Activated CD8-positive, alpha-beta T cell treated with anti-CD3 and anti-CD28 coated beads for 36 hours (primary cell): ENCODE data around the gene QSOX2. TPM values are rescaled to one million over a fixed set of nuclear protein-coding genes. Genes with fewer than 3 reads are reported as not detected.

Source experiments
- ATAC-seq: fragments of 200-7000 bp; cut with Tn5 transposase; one replicate; pipeline ENCODE4 v1.10.0; 2021; ENCODE audit warnings: mild to moderate bottlenecking, moderate library complexity
- CTCF ChIA-PET: fragments of 350-600 bp; sonication (Branson Sonifier 250); formaldehyde crosslinking; loops from one replicate; lab custom pipeline; 2021; ENCODE audit warnings: antibody characterized with exemption; lab: Charles Lee
- POLR2A ChIA-PET: fragments of 350-600 bp; sonication (Branson Sonifier 250); formaldehyde crosslinking; loops from one replicate; lab custom pipeline; 2021; ENCODE audit warnings: antibody characterized with exemption; lab: Charles Lee
- DNase-seq: peaks from one replicate; pipeline ENCODE4 v3.0.0-alpha.2; 2020
- H3K27ac Mint-ChIP-seq: one replicate; pipeline ENCODE4 v1.8.0; 2021; ENCODE audit warnings: mild to moderate bottlenecking, mixed read lengths
- H3K27me3 Mint-ChIP-seq: one replicate; pipeline ENCODE4 v1.8.0; 2021; ENCODE audit warnings: mixed read lengths
- H3K36me3 Mint-ChIP-seq: one replicate; pipeline ENCODE4 v1.8.0; 2021; ENCODE audit warnings: low read depth, mixed read lengths
- H3K4me1 Mint-ChIP-seq: one replicate; pipeline ENCODE4 v1.8.0; 2021; ENCODE audit warnings: low read depth, mixed read lengths
- H3K4me3 Mint-ChIP-seq: one replicate; pipeline ENCODE4 v1.8.0; 2021; ENCODE audit warnings: mild to moderate bottlenecking, moderate library complexity, mixed read lengths
- H3K9me3 Mint-ChIP-seq: one replicate; pipeline ENCODE4 v1.8.0; 2021; ENCODE audit warnings: mixed read lengths
- intact Hi-C: fragments of 100-400 bp; cut with micrococcal nuclease; formaldehyde crosslinking; loops from one replicate; pipeline ENCODE4 v1.10.0; 2022
- total RNA-seq, 2 experiments: library from RNA; stranded (reverse); gene quantifications; one replicate each; pipeline ENCODE4 v1.2.3, GENCODE V29; 2021
- TF ChIP-seq, protein P1 (sequence below): fragments of 200-600 bp; IDR thresholded peaks from one replicate; pipeline ENCODE4 v1.8.0; 2022; ENCODE audit warnings: antibody characterized with exemption, mild to moderate bottlenecking

Gene QSOX2
- total RNA-seq, 2 experiments from 2014 or later: 21.0 to 21.5 TPM

DNA sequence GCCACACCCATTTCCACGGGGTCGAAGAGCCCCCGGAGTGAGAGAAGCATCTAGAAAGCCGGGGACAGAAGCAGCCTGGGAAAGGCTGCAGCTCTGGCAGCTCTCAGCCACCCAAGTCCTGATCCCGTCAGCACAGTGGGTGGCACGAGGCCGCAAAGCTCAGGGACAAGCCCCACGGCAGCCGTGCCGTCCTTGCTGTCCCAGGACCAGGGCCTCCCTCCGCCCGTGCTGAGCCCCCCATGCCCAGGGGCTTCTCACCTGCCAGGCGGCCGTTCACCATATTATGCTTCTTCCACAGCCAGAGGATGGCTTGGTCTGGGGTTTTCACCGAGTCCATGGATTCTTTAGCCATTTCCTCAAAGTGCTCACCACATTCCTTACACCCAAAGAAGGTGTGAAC is 34.6 kb downstream of the QSOX2 start:
- Mint-ChIP-seq H3K27ac (no peak overlapping the region), H3K27me3 (peaks cover under 1% of the 10 kb centered on the region), H3K4me1 (no peaks in the 10 kb centered on the region), H3K4me3 (no peak overlapping the region), H3K36me3 (peaks cover 35% of the 10 kb centered on the region), H3K9me3 (no peaks in the 10 kb centered on the region)
- ChIA-PET CTCF (no interaction called here), POLR2A (no interaction called here)
- intact Hi-C loops: no loop called here
- ATAC-seq (no peak), DNase-seq (no peak)
- TF ChIP-seq, protein P1, sequence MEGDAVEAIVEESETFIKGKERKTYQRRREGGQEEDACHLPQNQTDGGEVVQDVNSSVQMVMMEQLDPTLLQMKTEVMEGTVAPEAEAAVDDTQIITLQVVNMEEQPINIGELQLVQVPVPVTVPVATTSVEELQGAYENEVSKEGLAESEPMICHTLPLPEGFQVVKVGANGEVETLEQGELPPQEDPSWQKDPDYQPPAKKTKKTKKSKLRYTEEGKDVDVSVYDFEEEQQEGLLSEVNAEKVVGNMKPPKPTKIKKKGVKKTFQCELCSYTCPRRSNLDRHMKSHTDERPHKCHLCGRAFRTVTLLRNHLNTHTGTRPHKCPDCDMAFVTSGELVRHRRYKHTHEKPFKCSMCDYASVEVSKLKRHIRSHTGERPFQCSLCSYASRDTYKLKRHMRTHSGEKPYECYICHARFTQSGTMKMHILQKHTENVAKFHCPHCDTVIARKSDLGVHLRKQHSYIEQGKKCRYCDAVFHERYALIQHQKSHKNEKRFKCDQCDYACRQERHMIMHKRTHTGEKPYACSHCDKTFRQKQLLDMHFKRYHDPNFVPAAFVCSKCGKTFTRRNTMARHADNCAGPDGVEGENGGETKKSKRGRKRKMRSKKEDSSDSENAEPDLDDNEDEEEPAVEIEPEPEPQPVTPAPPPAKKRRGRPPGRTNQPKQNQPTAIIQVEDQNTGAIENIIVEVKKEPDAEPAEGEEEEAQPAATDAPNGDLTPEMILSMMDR: no peak

DNA sequence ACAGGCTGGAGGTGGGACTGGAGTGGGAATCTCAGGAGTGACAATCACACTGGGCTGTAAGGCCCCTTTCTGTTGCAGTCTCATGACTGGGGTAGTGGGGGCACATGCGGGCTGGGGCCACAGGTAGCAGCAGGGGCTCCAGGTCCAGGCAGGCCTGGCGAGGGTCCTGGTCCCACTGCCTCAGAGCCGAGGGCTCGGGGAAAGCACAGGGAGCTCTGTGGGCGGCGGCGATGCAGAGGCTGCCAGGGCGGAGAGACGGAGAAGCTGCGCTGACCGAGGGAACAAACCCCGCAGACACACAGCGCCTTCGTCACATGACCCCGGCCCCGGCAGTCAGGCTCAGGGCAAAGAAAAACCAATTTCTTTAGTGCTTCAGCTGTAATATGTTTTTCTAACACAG is 35.3 kb downstream of the QSOX2 start:
- intact Hi-C loops: no loop called here

DNA sequence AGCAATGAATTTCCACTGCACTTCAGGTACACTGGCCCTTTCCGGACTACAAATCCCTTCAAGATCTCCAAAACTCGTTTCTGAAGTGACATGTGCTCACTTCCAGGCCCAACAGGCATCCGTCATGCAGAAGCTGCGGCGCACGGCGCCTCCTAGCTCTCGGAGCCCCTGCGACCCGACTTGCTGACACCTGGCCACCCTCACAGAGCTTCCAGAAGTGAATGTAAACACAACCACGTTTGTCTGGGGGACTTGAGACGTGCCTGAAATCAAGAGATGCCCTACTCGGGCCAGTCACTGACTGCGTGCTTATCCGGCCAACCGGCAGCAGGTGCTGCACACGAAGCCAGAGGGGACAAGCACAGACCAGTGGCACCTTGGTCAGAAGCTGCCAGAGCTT is 35.8 kb downstream of the QSOX2 start:
- H3K27ac Mint-ChIP-seq: no peak overlapping the region
- TF ChIP-seq, protein P1: no peak
- H3K4me1 Mint-ChIP-seq: no peaks in the 10 kb centered on the region
- POLR2A ChIA-PET: no interaction called here
- no peak for DNase-seq
- H3K36me3 Mint-ChIP-seq: peaks cover 25% of the 10 kb centered on the region
- H3K27me3 Mint-ChIP-seq: peaks cover 1% of the 10 kb centered on the region
- intact Hi-C loops: no loop called here
- no peak for ATAC-seq
- CTCF ChIA-PET: no interaction called here
- H3K4me3 Mint-ChIP-seq: no peak overlapping the region
- no peaks in the 10 kb centered on the region for H3K9me3 Mint-ChIP-seq

More for the DNA sequence above, 35.3 kb downstream of the QSOX2 start:
- no peak overlapping the region for H3K4me3 Mint-ChIP-seq
- no peaks in the 10 kb centered on the region for H3K4me1 Mint-ChIP-seq
- peaks cover 1% of the 10 kb centered on the region for H3K27me3 Mint-ChIP-seq
- H3K9me3 Mint-ChIP-seq: no peaks in the 10 kb centered on the region
- POLR2A ChIA-PET: no interaction called here
- H3K27ac Mint-ChIP-seq: no peak overlapping the region
- CTCF ChIA-PET: no interaction called here
- no peak for ATAC-seq
- peaks cover 29% of the 10 kb centered on the region for H3K36me3 Mint-ChIP-seq
- TF ChIP-seq, protein P1: no peak
- DNase-seq: no peak

DNA sequence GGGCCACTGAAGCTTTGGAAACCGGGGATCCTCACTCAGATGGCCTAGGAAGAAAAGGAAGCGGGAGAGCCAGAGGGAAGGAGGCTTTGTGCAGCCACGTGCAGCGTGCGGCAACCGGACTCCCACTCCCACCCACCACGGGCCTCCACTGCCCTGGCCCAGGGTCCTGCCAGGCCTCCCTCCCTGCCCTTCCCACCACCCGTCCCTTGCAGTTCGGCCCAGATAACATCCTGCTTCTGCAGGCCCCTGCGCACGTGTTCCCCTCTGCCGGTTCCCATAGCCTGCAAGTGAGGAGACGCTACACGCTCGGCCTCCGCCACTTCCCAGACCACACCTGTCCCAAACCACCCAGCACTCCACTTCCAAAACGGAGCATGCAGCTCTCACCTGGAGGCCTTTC is 36.4 kb downstream of the QSOX2 start:
- H3K36me3 Mint-ChIP-seq: peaks cover 19% of the 10 kb centered on the region
- H3K27ac Mint-ChIP-seq: no peak overlapping the region
- intact Hi-C loops: no loop called here
- no peak for ATAC-seq
- TF ChIP-seq, protein P1: no peak
- ChIA-PET POLR2A (no interaction called here), CTCF (no interaction called here)
- no peak overlapping the region for H3K4me3 Mint-ChIP-seq
- H3K27me3 Mint-ChIP-seq: peaks cover 3% of the 10 kb centered on the region
- no peak for DNase-seq
- H3K4me1 Mint-ChIP-seq: no peaks in the 10 kb centered on the region
- H3K9me3 Mint-ChIP-seq: no peaks in the 10 kb centered on the region

DNA sequence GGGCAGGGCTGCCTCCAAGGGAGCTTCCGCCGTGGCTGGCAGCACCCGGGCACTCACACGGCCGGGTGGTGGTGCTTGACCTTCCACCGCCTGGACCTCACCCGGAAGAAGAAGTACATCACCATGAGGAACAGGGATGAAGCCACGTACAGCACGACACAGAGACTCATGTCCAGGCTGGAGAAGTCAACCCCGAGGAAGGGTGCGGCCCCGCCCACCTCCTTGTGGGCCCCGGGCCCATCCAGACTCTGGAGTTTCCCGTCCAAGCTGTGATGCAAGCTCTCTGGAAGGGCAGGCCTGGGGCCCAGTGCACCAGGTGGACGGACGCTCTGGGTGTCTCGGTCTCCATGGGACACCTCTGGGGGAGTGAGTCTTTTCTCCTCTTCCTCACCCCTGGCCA is 36.9 kb downstream of the QSOX2 start:
- intact Hi-C loops: no loop called here
- ATAC-seq (no peak), DNase-seq (no peak)
- Mint-ChIP-seq H3K36me3 (peaks cover 14% of the 10 kb centered on the region), H3K27me3 (peaks cover 7% of the 10 kb centered on the region), H3K27ac (no peak overlapping the region), H3K4me1 (no peaks in the 10 kb centered on the region), H3K4me3 (no peak overlapping the region), H3K9me3 (no peaks in the 10 kb centered on the region)
- ChIA-PET POLR2A (no interaction called here), CTCF (no interaction called here)
- TF ChIP-seq, protein P1: no peak
